ENCODE measurements around the gene DDC.

Gene DDC

GRCh38 chr7:50427518-50427917 is 137.7 kb downstream of the DDC start:
- DNase-seq (ENCODE audit: low spot score), result no peak
- TF ChIP-seq CTCF (IDR thresholded peaks at IDR 0.05; ENCODE audit: extremely low read depth, missing control alignments), result no peak

GRCh38 chr7:50426280-50427045 is 138.7 kb downstream of the DDC start:
- no peak for TF ChIP-seq CTCF (IDR thresholded peaks at IDR 0.05; ENCODE audit: extremely low read depth, missing control alignments)
- no peak for DNase-seq (ENCODE audit: low spot score)

- no peak for TF ChIP-seq CTCF (IDR thresholded peaks at IDR 0.05; ENCODE audit: extremely low read depth, missing control alignments)
- DNase-seq (ENCODE audit: low spot score), result no peak
Measured at GRCh38 chr7:50425318-50425717, 139.9 kb downstream of the DDC start.

GRCh38 chr7:50423860-50424259 is 141.3 kb downstream of the DDC start:
- DNase-seq (ENCODE audit: low spot score), result no peak
- no peak for TF ChIP-seq CTCF (IDR thresholded peaks at IDR 0.05; ENCODE audit: extremely low read depth, missing control alignments)

GRCh38 chr7:50422858-50423257 is 142.3 kb downstream of the DDC start:
- DNase-seq (ENCODE audit: low spot score), result no peak
- TF ChIP-seq CTCF (IDR thresholded peaks at IDR 0.05; ENCODE audit: extremely low read depth, missing control alignments), result no peak

GRCh38 chr7:50421043-50421442 is 144.2 kb downstream of the DDC start:
- TF ChIP-seq CTCF (IDR thresholded peaks at IDR 0.05; ENCODE audit: extremely low read depth, missing control alignments), result no peak

GRCh38 chr7:50418526-50419290 is 146.5 kb downstream of the DDC start:
- TF ChIP-seq CTCF (IDR thresholded peaks at IDR 0.05; ENCODE audit: extremely low read depth, missing control alignments), result no peak

More at GRCh38 chr7:50421043-50421442, 144.2 kb downstream of the DDC start:
- no peak for DNase-seq (ENCODE audit: low spot score)

More at GRCh38 chr7:50418526-50419290, 146.5 kb downstream of the DDC start:
- DNase-seq (ENCODE audit: low spot score), result no peak
